HepG2 (cell line): ENCODE measurements around the gene GPC6. TPM values are rescaled to one million over a fixed set of nuclear protein-coding genes. Genes with fewer than 3 reads are reported as not detected.

Experiments used
- ATAC-seq: fragments of 200-7000 bp; cut with Tn5 transposase; 3 replicates; pipeline ENCODE4 v1.9.1; 2020; ENCODE audit warnings: mild to moderate bottlenecking, moderate library complexity
- BruUV-seq: library from RNA; stranded (reverse); fragments of 400-500 nt; replicated peaks from 2 replicates; lab custom pipeline; 2021; lab: Mats Ljungman, UMichigan
- CTCF ChIA-PET: fragments of 300-600 bp; formaldehyde crosslinking; extraction: SDS; loops from one replicate; lab custom pipeline; 2021; ENCODE audit warnings: low total read pairs, inconsistent platforms, low intra/inter-chr PET ratio; lab: Yijun Ruan, JAX
- POLR2A ChIA-PET: fragments of 350-600 bp; sonication (Branson Sonifier 250); formaldehyde crosslinking; loops from one replicate; lab custom pipeline; 2020; ENCODE audit warnings: antibody characterized with exemption, inconsistent platforms; lab: Yijun Ruan, JAX
- DNase-seq: peaks from one replicate; pipeline ENCODE4 v3.0.0-alpha.2; 2015; ENCODE audit warnings: low spot score
- FAIRE-seq: peaks from 3 replicates; lab custom pipeline; 2011; peaks lifted over from hg19 to GRCh38; lab: Jason Lieb, UNC
- H2AFZ ChIP-seq: one replicate; pipeline ENCODE4 v1.6.1; 2011; ENCODE audit warnings: low read length, inconsistent platforms
- H3K27ac ChIP-seq: fragments of 300-600 bp; 3 replicates; pipeline ENCODE4 v1.8.0; 2011; ENCODE audit warnings: mixed run types, mild to moderate bottlenecking, mixed read lengths, low read length, inconsistent platforms; ENCODE audit not compliant: insufficient read depth; ENCODE audit errors: extremely low read length
- H3K27me3 ChIP-seq, 2 experiments: fragments of 200-600 bp in 1 of 2; 2 replicates in 1 of 2; 3 replicates in 1 of 2; pipeline versions ENCODE4 v1.6.0 to v1.8.0; 2011; ENCODE audit warnings: low read length in 2 of 2, mild to moderate bottlenecking in 2 of 2, moderate library complexity in 2 of 2, inconsistent platforms in 1 of 2; ENCODE audit not compliant: insufficient read depth in 2 of 2, control insufficient read depth in 1 of 2
- H3K36me3 ChIP-seq, 2 experiments: fragments of 200-600 bp in 1 of 2; replicated peaks in 1 of 2; 2 replicates in 1 of 2; 3 replicates in 1 of 2; pipeline versions ENCODE4 v1.5.1 to v1.8.0; 2011; ENCODE audit warnings: low read length in 2 of 2, inconsistent platforms in 1 of 2; ENCODE audit not compliant: insufficient read depth in 2 of 2, control insufficient read depth in 1 of 2
- H3K4me1 ChIP-seq: 2 replicates; pipeline ENCODE4 v1.5.1; 2012; ENCODE audit warnings: low read length, inconsistent platforms; ENCODE audit not compliant: insufficient read depth
- H3K4me2 ChIP-seq: 2 replicates; pipeline ENCODE4 v1.6.0; 2011; ENCODE audit warnings: low read depth, low read length, inconsistent platforms
- H3K4me3 ChIP-seq, 3 experiments: fragments of 200-600 bp in 1 of 3; sonication (generic), shearing (Covaris generic) in 1 of 3; replicated peaks in 1 of 3; 2 replicates each; pipeline ENCODE4 v1.5.1; 2011 to 2016; ENCODE audit warnings: low read length in 3 of 3, inconsistent platforms in 2 of 3, low read depth in 2 of 3, mild to moderate bottlenecking in 2 of 3, control low read depth in 1 of 3, mixed read lengths in 1 of 3; ENCODE audit not compliant: insufficient read depth in 1 of 3
- H3K79me2 ChIP-seq: one replicate; pipeline ENCODE4 v1.6.1; 2011; ENCODE audit warnings: low read length, inconsistent platforms; ENCODE audit not compliant: insufficient read depth
- H3K9ac ChIP-seq: 2 replicates; pipeline ENCODE4 v1.6.0; 2011; ENCODE audit warnings: mild to moderate bottlenecking, low read depth, low read length, inconsistent platforms; ENCODE audit not compliant: insufficient read depth
- H3K9me3 ChIP-seq: 2 replicates; pipeline ENCODE4 v1.5.1; 2012; ENCODE audit warnings: mild to moderate bottlenecking, low read length
- H4K20me1 ChIP-seq: 2 replicates; pipeline ENCODE4 v1.6.0; 2011; ENCODE audit warnings: inconsistent platforms, mild to moderate bottlenecking, low read length, moderate library complexity; ENCODE audit not compliant: insufficient read depth
- ESRRA ChIP-seq: sonication (generic); formaldehyde crosslinking; IDR thresholded peaks from 2 replicates; pipeline ENCODE4 v1.5.1; 2020; ENCODE audit warnings: mild to moderate bottlenecking, low read depth, missing genetic modification reagents
- FOXJ3 ChIP-seq: sonication (generic); formaldehyde crosslinking; IDR thresholded peaks from 2 replicates; pipeline ENCODE4 v1.4.0; 2020; ENCODE audit warnings: missing genetic modification reagents, mild to moderate bottlenecking, borderline replicate concordance
- FOXP1 ChIP-seq, 2 experiments: fragments of 450-650 bp in 1 of 2; IDR thresholded peaks; 2 replicates each; pipeline ENCODE4 v1.6.1; 2017 to 2018; ENCODE audit warnings: antibody characterized with exemption in 1 of 2
- HHEX ChIP-seq: IDR thresholded peaks from 2 replicates; pipeline ENCODE4 v1.6.1; 2016; ENCODE audit warnings: control low read depth
- NFYB ChIP-seq: sonication (generic); formaldehyde crosslinking; IDR thresholded peaks from 2 replicates; pipeline ENCODE4 v1.4.0; 2020; ENCODE audit warnings: missing genetic modification reagents
- RAD21 ChIP-seq: fragments of 450-650 bp; formaldehyde crosslinking; IDR thresholded peaks from 2 replicates; pipeline ENCODE4 v1.5.0; 2020; ENCODE audit warnings: mild to moderate bottlenecking
- RARA ChIP-seq: IDR thresholded peaks from 2 replicates; pipeline ENCODE4 v1.6.1; 2016; ENCODE audit warnings: missing genetic modification reagents, missing compliant biosample characterization
- RCOR2 ChIP-seq: IDR thresholded peaks from 2 replicates; pipeline ENCODE4 v1.6.1; 2016; ENCODE audit warnings: missing biosample characterization, missing genetic modification reagents
- RFXAP ChIP-seq: sonication (generic); formaldehyde crosslinking; IDR thresholded peaks from 2 replicates; pipeline ENCODE4 v1.4.0; 2020; ENCODE audit warnings: missing genetic modification reagents, borderline replicate concordance
- SP5 ChIP-seq: IDR thresholded peaks from 2 replicates; pipeline ENCODE4 v1.6.1; 2016; ENCODE audit warnings: low read depth, borderline replicate concordance
- U2AF1 ChIP-seq: fragments of 200-400 bp; formaldehyde crosslinking; optimal IDR thresholded peaks from 2 replicates; pipeline ENCODE3; 2017; ENCODE audit warnings: mild to moderate bottlenecking, low read depth, low read length
- ZNF24 ChIP-seq: fragments of 450-650 bp; IDR thresholded peaks from 2 replicates; pipeline ENCODE4 v1.6.1; 2017; ENCODE audit warnings: antibody characterized with exemption, mild to moderate bottlenecking
- WGBS: methylation state at CpG from one replicate; pipeline ENCODE4 v1.1.6; 2017; ENCODE audit warnings: low lambda C conversion rate; 5-methylcytosine and 5-hydroxymethylcytosine counted together
- in situ Hi-C: cut with HindIII; loops from 2 replicates; pipeline ENCODE4 v1.10.0; 2017; ENCODE audit warnings: low pct_unique_long_range_greater_than_20kb; ENCODE audit not compliant: extremely low pct_ligation_motif_present
- intact Hi-C: fragments of 100-400 bp; cut with micrococcal nuclease; formaldehyde crosslinking; loops from one replicate; pipeline ENCODE4 v1.10.0; 2022; ENCODE audit not compliant: unreplicated experiment
- polyA plus RNA-seq, 8 experiments: library from polyadenylated mRNA; depleted of rRNA in 3 of 8; stranded (reverse) in 7 of 8; unstranded in 1 of 8; fragments of >200 nt; fragmentation: Illumina TruSeq in 4 of 8; extraction: Trizol in 4 of 8; gene quantifications; 2 replicates each; pipeline versions ENCODE4 v1.2.1 to v1.2.3, GENCODE V29; 2011 to 2016; ENCODE audit warnings: low read depth in 4 of 8, missing spikeins in 1 of 8, mixed read lengths in 1 of 8; ENCODE audit not compliant: insufficient read depth in 1 of 8
- total RNA-seq, 5 experiments: library from RNA; depleted of rRNA; stranded (reverse); fragments of >200 nt; fragmentation: Illumina TruSeq; extraction: Trizol; gene quantifications; 2 replicates each; pipeline ENCODE4 v1.2.3, GENCODE V29; 2016; ENCODE audit warnings: low read depth in 1 of 5
- TF ChIP-seq, protein P1 (sequence below): sonication (generic); formaldehyde crosslinking; IDR thresholded peaks from 2 replicates; pipeline ENCODE4 v1.8.1; 2022; ENCODE audit warnings: low read depth, mild to moderate bottlenecking, missing genetic modification reagents
- TF ChIP-seq, protein P2 (sequence below): sonication (generic); formaldehyde crosslinking; conservative IDR thresholded peaks from 2 replicates; pipeline ENCODE4 v1.4.0; 2020; ENCODE audit warnings: mild to moderate bottlenecking, missing genetic modification reagents, moderate library complexity
- TF ChIP-seq, protein P3 (sequence below): IDR thresholded peaks from 2 replicates; pipeline ENCODE4 v1.6.1; 2012; ENCODE audit warnings: low read depth, low read length, improper control_type of control experiment

The GPC6 gene
- total and polyA plus RNA-seq, 2 of the 13 experiments (the other 11 are each of a cell fraction or from before 2014, with no cell fraction given) = 24.5 to 33.9 TPM

DNA sequence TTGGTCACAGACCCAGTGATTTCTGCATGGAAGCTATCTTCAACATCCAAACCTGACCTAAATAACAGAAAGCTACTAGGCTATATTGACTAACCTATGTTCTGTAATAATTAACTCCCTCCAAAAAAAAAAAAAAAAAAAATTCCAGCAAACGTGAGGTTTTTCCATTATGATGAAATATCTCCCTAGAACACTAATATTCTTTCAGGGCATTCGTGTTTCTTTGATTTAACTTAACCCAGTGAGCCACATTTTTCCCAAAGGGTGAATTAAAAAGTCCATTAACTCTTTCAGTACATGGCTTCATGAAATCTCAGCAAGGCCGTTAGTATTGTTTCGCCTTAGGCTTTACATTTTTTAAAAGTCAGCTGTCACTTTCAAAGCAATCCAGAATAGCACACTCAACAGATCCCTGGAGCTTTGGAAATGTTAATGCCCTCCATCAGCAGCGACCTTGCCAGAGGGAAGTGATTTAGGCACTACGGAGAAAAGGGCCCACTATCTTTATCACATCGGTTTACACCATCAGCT is 1077.1 kb downstream of the GPC6 start (continued):
- TF ChIP-seq, protein P1, sequence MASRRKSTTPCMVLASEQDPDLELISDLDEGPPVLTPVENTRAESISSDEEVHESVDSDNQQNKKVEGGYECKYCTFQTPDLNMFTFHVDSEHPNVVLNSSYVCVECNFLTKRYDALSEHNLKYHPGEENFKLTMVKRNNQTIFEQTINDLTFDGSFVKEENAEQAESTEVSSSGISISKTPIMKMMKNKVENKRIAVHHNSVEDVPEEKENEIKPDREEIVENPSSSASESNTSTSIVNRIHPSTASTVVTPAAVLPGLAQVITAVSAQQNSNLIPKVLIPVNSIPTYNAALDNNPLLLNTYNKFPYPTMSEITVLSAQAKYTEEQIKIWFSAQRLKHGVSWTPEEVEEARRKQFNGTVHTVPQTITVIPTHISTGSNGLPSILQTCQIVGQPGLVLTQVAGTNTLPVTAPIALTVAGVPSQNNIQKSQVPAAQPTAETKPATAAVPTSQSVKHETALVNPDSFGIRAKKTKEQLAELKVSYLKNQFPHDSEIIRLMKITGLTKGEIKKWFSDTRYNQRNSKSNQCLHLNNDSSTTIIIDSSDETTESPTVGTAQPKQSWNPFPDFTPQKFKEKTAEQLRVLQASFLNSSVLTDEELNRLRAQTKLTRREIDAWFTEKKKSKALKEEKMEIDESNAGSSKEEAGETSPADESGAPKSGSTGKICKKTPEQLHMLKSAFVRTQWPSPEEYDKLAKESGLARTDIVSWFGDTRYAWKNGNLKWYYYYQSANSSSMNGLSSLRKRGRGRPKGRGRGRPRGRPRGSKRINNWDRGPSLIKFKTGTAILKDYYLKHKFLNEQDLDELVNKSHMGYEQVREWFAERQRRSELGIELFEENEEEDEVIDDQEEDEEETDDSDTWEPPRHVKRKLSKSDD (CRISPR knock-in tag) = no peak

DNA sequence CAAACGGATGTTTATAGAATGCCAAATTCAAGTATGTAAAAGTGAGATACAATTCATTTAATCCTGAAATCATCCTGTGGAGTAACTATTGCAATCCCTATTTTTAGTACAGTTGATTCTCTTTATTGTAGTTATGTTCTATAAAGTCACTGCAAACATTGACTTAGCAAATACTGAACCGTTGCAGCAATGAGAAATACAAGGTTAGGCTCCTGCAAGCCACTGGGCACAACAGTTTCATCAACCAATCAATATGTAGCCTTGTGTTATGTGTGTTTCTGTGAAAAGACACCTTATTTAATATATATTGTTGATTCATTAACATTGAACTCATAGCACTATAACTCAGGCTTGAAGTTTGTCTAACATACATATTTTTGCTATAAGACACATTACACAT is 1078.4 kb downstream of the GPC6 start:
- DNase-seq = peak; percentile 65
- ChIA-PET CTCF (no interaction called here), POLR2A (interaction anchor here (2.1 to 4.7 kb wide), 2 partner anchors 13 to 538 kb away, joined by 6 to 64 read pairs; no protein-coding TSS in a partner anchor)
- 0 out of 2 replicates have a peak overlapping the region, but pooled peaks have one; percentile 26 for H3K4me2 ChIP-seq
- in situ Hi-C loops (no loop called here), intact Hi-C loops (no loop called here)
- H3K27ac ChIP-seq = peak overlapping the region; percentile 83
- FAIRE-seq = peak; percentile 12
- no TSS peak for BruUV-seq
- no peaks in the 10 kb centered on the region for H4K20me1 ChIP-seq
- no peaks in the 10 kb centered on the region; a peak in 1 of 5 replicates for H3K36me3 ChIP-seq
- no peak overlapping the region for H3K4me3 ChIP-seq
- WGBS = 34% methylated on average over 2 of the region's 2 CpGs
- H2AFZ ChIP-seq = no peak overlapping the region
- H3K9me3 ChIP-seq = no peaks in the 10 kb centered on the region
- H3K27me3 ChIP-seq = no peaks in the 10 kb centered on the region
- H3K79me2 ChIP-seq = no peaks in the 10 kb centered on the region
- H3K9ac ChIP-seq = 0 out of 2 replicates have a peak overlapping the region, but pooled peaks have one; percentile 11
- peaks cover 38% of the 10 kb centered on the region for H3K4me1 ChIP-seq
- peak; percentile 89 for ATAC-seq
- no peak for TF ChIP-seq ESRRA (CRISPR knock-in tag)
- TF ChIP-seq, protein P2, sequence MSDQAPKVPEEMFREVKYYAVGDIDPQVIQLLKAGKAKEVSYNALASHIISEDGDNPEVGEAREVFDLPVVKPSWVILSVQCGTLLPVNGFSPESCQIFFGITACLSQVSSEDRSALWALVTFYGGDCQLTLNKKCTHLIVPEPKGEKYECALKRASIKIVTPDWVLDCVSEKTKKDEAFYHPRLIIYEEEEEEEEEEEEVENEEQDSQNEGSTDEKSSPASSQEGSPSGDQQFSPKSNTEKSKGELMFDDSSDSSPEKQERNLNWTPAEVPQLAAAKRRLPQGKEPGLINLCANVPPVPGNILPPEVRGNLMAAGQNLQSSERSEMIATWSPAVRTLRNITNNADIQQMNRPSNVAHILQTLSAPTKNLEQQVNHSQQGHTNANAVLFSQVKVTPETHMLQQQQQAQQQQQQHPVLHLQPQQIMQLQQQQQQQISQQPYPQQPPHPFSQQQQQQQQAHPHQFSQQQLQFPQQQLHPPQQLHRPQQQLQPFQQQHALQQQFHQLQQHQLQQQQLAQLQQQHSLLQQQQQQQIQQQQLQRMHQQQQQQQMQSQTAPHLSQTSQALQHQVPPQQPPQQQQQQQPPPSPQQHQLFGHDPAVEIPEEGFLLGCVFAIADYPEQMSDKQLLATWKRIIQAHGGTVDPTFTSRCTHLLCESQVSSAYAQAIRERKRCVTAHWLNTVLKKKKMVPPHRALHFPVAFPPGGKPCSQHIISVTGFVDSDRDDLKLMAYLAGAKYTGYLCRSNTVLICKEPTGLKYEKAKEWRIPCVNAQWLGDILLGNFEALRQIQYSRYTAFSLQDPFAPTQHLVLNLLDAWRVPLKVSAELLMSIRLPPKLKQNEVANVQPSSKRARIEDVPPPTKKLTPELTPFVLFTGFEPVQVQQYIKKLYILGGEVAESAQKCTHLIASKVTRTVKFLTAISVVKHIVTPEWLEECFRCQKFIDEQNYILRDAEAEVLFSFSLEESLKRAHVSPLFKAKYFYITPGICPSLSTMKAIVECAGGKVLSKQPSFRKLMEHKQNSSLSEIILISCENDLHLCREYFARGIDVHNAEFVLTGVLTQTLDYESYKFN (CRISPR knock-in tag) = peak; percentile 56; the same call in 1 of the 2 replicates
- TF ChIP-seq RAD21 = no peak
- TF ChIP-seq SP5 = no peak
- no peak for TF ChIP-seq FOXP1 (IDR thresholded peaks at IDR 0.05)
- TF ChIP-seq FOXP1 (CRISPR knock-in tag; IDR thresholded peaks at IDR 0.05) = peak; percentile 70
- peak; percentile 53 for TF ChIP-seq RARA (CRISPR knock-in tag)
- TF ChIP-seq U2AF1 = no peak
- peak; percentile 61; the same call in 1 of the 2 replicates for TF ChIP-seq FOXJ3
- TF ChIP-seq RFXAP (CRISPR knock-in tag) = no peak
- no peak for TF ChIP-seq NFYB (CRISPR knock-in tag)
- TF ChIP-seq HHEX (CRISPR knock-in tag) = peak; percentile 20; the same call in 1 of the 2 replicates
- peak; percentile 39; the same call in 1 of the 2 replicates for TF ChIP-seq RCOR2 (CRISPR knock-in tag)
- TF ChIP-seq ZNF24 = no peak
- TF ChIP-seq, protein P3, sequence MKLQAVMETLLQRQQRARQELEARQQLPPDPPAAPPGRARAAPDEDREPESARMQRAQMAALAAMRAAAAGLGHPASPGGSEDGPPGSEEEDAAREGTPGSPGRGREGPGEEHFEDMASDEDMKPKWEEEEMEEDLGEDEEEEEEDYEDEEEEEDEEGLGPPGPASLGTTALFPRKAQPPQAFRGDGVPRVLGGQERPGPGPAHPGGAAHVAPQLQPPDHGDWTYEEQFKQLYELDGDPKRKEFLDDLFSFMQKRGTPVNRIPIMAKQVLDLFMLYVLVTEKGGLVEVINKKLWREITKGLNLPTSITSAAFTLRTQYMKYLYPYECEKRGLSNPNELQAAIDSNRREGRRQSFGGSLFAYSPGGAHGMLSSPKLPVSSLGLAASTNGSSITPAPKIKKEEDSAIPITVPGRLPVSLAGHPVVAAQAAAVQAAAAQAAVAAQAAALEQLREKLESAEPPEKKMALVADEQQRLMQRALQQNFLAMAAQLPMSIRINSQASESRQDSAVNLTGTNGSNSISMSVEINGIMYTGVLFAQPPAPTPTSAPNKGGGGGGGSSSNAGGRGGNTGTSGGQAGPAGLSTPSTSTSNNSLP = peak; percentile 83
